Left ventricle myocardium inferior (tissue), 1 donor: ENCODE measurements around the gene MGAT4B. TPM values are rescaled to one million over a fixed set of nuclear protein-coding genes. Genes with fewer than 3 reads are reported as not detected.
"Not testable (repeated sequence)": the region's sequence is repeated elsewhere in the genome, so short reads cannot be mapped to it uniquely, and the experiment has no call there.

ENCODE experiments used
- DNase-seq: peaks from one replicate; pipeline ENCODE4 v3.0.0-alpha.2; 2020
- H3K27ac ChIP-seq: fragments of 200-600 bp; replicated peaks from 2 replicates; pipeline ENCODE4 v1.8.0; 2021
- H3K27me3 ChIP-seq: fragments of 200-600 bp; 2 replicates; pipeline ENCODE4 v1.8.0; 2021; ENCODE audit warnings: low read depth
- H3K36me3 ChIP-seq: fragments of 200-600 bp; 2 replicates; pipeline ENCODE4 v1.8.0; 2021
- H3K4me1 ChIP-seq: fragments of 200-600 bp; 2 replicates; pipeline ENCODE4 v1.8.0; 2021
- H3K4me3 ChIP-seq: fragments of 200-600 bp; 2 replicates; pipeline ENCODE4 v1.8.0; 2021; ENCODE audit warnings: mild to moderate bottlenecking, moderate library complexity
- H3K9me3 ChIP-seq: fragments of 200-600 bp; replicated peaks from 2 replicates; pipeline ENCODE4 v1.8.0; 2021
- intact Hi-C: fragments of 100-400 bp; cut with micrococcal nuclease; formaldehyde crosslinking; loops from one replicate; pipeline ENCODE4 v1.11.0; 2022
- total RNA-seq: library from RNA; stranded (reverse); fragmentation: NEBNext Ultra II Directional; extraction: Animal tissue kit (Norgen Biotek cat#: 25700); gene quantifications from one replicate; pipeline ENCODE4 v1.2.1, GENCODE V29; 2021
- TF ChIP-seq, protein P1 (sequence below): fragments of 200-600 bp; IDR thresholded peaks from 2 replicates; pipeline ENCODE4 v1.8.0; 2021; ENCODE audit warnings: antibody characterized with exemption, mild to moderate bottlenecking, borderline replicate concordance
- donor health status: DM: no; HTN: yes; CAD: no; lungs with severe emphysema.

MGAT4B gene
- total RNA-seq, 1 donor from 2014 or later, result 98.7 TPM

DNA sequence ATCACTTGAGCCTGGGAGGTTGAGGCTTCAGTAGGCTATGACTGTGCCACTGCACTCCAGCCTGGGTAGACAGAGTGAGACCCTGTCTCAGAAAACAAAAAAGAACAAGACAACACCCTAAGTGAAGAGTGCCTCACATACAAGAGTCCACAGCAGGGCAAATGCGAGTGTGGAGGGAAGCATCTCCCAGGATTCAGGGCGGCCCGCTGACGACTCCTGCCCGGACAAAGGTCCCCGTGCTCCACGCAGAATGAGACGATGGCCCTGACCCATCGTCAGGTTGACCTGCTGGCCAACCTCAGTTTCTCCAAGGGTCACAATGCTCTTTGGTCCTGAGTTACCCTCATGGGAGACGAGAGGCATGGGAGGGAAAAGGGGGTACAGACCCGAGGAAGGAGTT, 33.7 kb upstream of the MGAT4B start:
- Histone ChIP-seq H3K4me1 (peaks cover 35% of the 10 kb centered on the region), H3K9me3 (peaks cover 13% of the 10 kb centered on the region), H3K27ac (peak overlapping the region; percentile 70), H3K27me3 (no peaks in the 10 kb centered on the region), H3K36me3 (peaks cover 83% of the 10 kb centered on the region), H3K4me3 (no peak overlapping the region)
- TF ChIP-seq, protein P1, sequence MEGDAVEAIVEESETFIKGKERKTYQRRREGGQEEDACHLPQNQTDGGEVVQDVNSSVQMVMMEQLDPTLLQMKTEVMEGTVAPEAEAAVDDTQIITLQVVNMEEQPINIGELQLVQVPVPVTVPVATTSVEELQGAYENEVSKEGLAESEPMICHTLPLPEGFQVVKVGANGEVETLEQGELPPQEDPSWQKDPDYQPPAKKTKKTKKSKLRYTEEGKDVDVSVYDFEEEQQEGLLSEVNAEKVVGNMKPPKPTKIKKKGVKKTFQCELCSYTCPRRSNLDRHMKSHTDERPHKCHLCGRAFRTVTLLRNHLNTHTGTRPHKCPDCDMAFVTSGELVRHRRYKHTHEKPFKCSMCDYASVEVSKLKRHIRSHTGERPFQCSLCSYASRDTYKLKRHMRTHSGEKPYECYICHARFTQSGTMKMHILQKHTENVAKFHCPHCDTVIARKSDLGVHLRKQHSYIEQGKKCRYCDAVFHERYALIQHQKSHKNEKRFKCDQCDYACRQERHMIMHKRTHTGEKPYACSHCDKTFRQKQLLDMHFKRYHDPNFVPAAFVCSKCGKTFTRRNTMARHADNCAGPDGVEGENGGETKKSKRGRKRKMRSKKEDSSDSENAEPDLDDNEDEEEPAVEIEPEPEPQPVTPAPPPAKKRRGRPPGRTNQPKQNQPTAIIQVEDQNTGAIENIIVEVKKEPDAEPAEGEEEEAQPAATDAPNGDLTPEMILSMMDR, result no peak
- intact Hi-C loops, result no loop called here
- no peak for DNase-seq

DNA sequence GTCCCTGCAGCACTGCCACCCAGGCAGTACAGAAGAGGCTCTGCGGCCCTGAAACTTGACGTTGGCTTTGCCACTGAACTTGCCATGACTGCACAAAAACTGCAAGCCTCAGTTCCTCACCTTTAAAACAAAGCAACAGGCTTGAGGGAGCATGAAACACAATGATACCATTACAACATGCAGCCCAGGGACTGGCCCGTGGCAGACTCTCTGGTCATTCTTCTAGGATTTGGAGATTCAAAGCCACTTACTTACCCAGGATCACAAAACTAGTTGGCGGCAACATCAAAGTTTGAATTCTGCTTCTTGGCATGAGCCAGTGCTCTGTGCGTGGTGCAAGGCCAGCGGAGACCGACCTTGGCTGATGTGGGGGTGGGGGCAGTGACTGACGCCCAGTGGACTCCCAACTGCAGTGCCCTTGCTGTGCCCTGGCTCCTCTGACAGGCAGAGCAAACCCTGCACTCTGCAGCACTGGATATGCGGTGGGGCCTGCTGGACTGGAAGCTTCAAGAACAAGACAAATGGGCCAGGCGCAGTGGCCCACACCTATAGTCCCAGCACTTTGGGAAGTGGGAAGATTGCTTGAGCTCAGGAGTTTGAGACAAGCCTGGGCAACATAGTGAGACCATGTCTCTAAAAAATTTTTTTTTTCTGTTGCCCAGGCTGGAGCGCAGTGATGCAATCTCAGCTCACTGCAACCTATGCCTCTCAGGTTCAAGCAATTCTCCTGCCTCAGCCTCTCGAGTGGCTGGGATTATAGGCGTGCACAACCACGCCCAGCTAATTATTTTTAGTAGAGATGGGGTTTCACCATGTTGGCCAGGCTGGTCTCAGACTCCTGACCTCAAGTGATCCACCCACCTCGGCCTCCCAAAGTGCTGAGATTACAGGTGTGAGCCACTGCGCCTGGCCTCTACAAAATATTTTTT, 32.9 kb upstream of the MGAT4B start:
- H3K4me3 ChIP-seq, result no peak overlapping the region
- H3K4me1 ChIP-seq, result peaks cover 35% of the 10 kb centered on the region
- peaks cover 77% of the 10 kb centered on the region for H3K36me3 ChIP-seq
- H3K27ac ChIP-seq, result peak overlapping the region; percentile 70
- intact Hi-C loops, result no loop called here
- no peaks in the 10 kb centered on the region for H3K27me3 ChIP-seq
- H3K9me3 ChIP-seq, result peaks cover 5% of the 10 kb centered on the region
- TF ChIP-seq, protein P1, result no peak
- peak; percentile 44 for DNase-seq

DNA sequence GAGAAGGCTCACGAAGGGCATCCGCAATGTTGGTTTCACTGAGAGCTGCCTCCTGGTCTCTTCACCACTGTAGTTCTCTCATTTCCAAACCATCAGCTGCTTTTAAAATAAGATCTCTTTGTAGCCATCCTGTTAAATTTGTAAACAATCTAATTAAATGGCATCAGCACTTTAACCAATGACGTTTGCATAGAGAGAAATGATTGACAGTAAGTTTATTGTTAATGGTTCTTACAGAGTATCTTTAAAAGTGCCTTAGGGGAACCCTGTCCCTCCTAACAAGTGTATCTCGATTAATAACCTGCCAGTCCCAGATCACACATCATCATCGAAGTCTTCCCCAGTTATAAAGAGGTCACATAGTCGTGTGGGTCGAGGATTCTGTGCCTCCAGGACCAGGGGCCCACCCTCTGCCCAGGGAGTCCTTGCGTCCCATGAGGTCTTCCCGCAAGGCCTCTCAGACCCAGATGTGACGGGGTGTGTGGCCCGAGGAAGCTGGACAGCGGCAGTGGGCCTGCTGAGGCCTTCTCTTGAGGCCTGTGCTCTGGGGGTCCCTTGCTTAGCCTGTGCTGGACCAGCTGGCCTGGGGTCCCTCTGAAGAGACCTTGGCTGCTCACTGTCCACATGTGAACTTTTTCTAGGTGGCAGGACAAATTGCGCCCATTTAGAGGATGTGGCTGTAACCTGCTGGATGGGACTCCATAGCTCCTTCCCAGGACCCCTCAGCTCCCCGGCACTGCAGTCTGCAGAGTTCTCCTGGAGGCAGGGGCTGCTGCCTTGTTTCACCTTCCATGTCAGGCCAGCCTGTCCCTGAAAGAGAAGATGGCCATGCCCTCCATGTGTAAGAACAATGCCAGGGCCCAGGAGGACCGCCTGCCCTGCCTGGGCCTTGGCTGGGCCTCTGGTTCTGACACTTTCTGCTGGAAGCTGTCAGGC, 30.7 kb upstream of the MGAT4B start:
- DNase-seq, result no peak
- Histone ChIP-seq H3K36me3 (peaks cover 83% of the 10 kb centered on the region), H3K4me3 (no peak overlapping the region), H3K27me3 (no peaks in the 10 kb centered on the region), H3K27ac (peak overlapping the region; percentile 33), H3K9me3 (no peaks in the 10 kb centered on the region), H3K4me1 (peaks cover 51% of the 10 kb centered on the region)
- intact Hi-C loops, result no loop called here
- TF ChIP-seq, protein P1, result no peak

DNA sequence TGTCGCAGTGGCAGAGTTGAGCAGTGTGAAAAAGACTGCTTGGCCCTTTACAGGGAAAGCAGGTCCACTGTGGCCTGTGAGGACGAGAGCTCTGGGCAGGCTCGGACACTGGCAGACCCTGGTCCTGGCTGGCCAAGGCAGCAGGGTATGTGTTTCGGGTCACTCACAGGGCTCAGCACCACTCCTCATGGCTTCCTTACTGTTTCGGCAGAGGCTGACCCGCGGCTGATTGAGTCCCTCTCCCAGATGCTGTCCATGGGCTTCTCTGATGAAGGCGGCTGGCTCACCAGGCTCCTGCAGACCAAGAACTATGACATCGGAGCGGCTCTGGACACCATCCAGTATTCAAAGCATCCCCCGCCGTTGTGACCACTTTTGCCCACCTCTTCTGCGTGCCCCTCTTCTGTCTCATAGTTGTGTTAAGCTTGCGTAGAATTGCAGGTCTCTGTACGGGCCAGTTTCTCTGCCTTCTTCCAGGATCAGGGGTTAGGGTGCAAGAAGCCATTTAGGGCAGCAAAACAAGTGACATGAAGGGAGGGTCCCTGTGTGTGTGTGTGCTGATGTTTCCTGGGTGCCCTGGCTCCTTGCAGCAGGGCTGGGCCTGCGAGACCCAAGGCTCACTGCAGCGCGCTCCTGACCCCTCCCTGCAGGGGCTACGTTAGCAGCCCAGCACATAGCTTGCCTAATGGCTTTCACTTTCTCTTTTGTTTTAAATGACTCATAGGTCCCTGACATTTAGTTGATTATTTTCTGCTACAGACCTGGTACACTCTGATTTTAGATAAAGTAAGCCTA, 29.8 kb upstream of the MGAT4B start:
- Histone ChIP-seq H3K27me3 (no peaks in the 10 kb centered on the region), H3K4me3 (no peak overlapping the region), H3K4me1 (peaks cover 60% of the 10 kb centered on the region), H3K27ac (peak overlapping the region; percentile 33), H3K36me3 (peaks cover 88% of the 10 kb centered on the region), H3K9me3 (no peaks in the 10 kb centered on the region)
- intact Hi-C loops, result no loop called here
- TF ChIP-seq, protein P1, result no peak
- DNase-seq, result no peak

DNA sequence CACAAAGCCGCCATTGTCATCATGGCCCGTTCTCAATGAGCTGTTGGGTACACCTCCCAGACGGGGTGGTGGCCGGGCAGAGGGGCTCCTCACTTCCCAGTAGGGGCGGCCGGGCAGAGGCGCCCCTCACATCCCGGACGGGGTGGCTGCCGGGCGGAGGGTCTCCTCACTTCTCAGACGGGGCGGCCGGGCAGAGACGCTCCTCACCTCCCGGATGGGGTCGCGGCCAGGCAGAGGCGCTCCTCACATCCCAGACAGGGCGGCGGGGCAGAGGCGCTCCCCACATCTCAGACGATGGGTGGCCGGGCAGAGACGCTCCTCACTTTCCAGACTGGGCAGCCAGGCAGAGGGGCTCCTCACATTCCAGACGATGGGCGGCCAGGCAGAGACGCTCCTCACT, 28.2 kb upstream of the MGAT4B start:
- H3K27ac ChIP-seq, H3K9me3 ChIP-seq, DNase-seq, H3K4me3 ChIP-seq, intact Hi-C loops, H3K27me3 ChIP-seq: not testable (repeated sequence)
- Histone ChIP-seq H3K36me3 (peaks cover 90% of the 10 kb centered on the region), H3K4me1 (peaks cover 71% of the 10 kb centered on the region)
